ENCODE data around the gene PLEKHA3.

- TF ChIP-seq POLR2A (IDR thresholded peaks at IDR 0.05; ENCODE audit: low read depth, low read length) (no peak), TAF1 (IDR thresholded peaks at IDR 0.05; ENCODE audit: borderline replicate concordance, low read depth, low read length) (no peak)
These were observed 27.9 kb upstream of the PLEKHA3 start for GRCh38 chr2:178452334-178452733.
